Keratinocyte (primary cell): Measurements from ENCODE around the gene ELF3. TPM values are rescaled to one million over a fixed set of nuclear protein-coding genes. Genes with fewer than 3 reads are reported as not detected.

Experiments used
- DNase-seq: peaks from one replicate; pipeline ENCODE4 v3.0.0-alpha.2; 2011; ENCODE audit warnings: low read depth, missing footprints, low spot score
- FAIRE-seq: peaks from 2 replicates; lab custom pipeline; 2011; peaks lifted over from hg19 to GRCh38; lab: Jason Lieb, UNC
- H2AFZ ChIP-seq: 2 replicates; pipeline ENCODE4 v1.6.0; 2012; ENCODE audit warnings: low read length, control low read depth, inconsistent platforms; ENCODE audit not compliant: control insufficient read depth
- H3K27ac ChIP-seq: 2 replicates; pipeline ENCODE4 v1.5.1; 2011; ENCODE audit warnings: low read length; ENCODE audit not compliant: control insufficient read depth, insufficient read depth
- H3K27me3 ChIP-seq: 3 replicates; pipeline ENCODE4 v1.6.0; 2011; ENCODE audit warnings: low read length; ENCODE audit not compliant: control insufficient read depth, insufficient read depth; ENCODE audit errors: extremely low read depth
- H3K36me3 ChIP-seq, 2 experiments: 2 replicates in 1 of 2; 3 replicates in 1 of 2; pipeline ENCODE4 v1.5.1; 2011; ENCODE audit warnings: low read length in 2 of 2, mild to moderate bottlenecking in 1 of 2; ENCODE audit not compliant: control insufficient read depth in 2 of 2, insufficient read depth in 2 of 2; ENCODE audit errors: extremely low read depth in 1 of 2
- H3K4me1 ChIP-seq: 3 replicates; pipeline ENCODE4 v1.5.1; 2011; ENCODE audit warnings: low read length; ENCODE audit not compliant: control insufficient read depth, insufficient read depth; ENCODE audit errors: extremely low read depth
- H3K4me2 ChIP-seq: 3 replicates; pipeline ENCODE4 v1.6.0; 2011; ENCODE audit warnings: low read depth, low read length; ENCODE audit not compliant: control insufficient read depth, insufficient read depth; ENCODE audit errors: extremely low read depth
- H3K4me3 ChIP-seq, 3 experiments: fragments of 200-600 bp in 1 of 3; sonication (generic) in 1 of 3; 2 replicates in 2 of 3; 3 replicates in 1 of 3; pipeline ENCODE4 v1.5.1; 2011 to 2016; ENCODE audit warnings: low read length in 3 of 3, mild to moderate bottlenecking in 3 of 3, control low read depth in 2 of 3, inconsistent platforms in 1 of 3, low read depth in 1 of 3, mixed read lengths in 1 of 3, mixed run types in 1 of 3, moderate library complexity in 1 of 3; ENCODE audit not compliant: control insufficient read depth in 2 of 3, insufficient read depth in 2 of 3; ENCODE audit errors: extremely low read depth in 1 of 3
- H3K79me2 ChIP-seq: 2 replicates; pipeline ENCODE4 v1.6.0; 2012; ENCODE audit warnings: low read length; ENCODE audit not compliant: control insufficient read depth, insufficient read depth
- H3K9ac ChIP-seq: 3 replicates; pipeline ENCODE4 v1.6.0; 2011; ENCODE audit warnings: low read length; ENCODE audit not compliant: control insufficient read depth, insufficient read depth; ENCODE audit errors: extremely low read depth
- H3K9me1 ChIP-seq: 3 replicates; pipeline ENCODE4 v1.6.0; 2011; ENCODE audit warnings: low read length; ENCODE audit not compliant: control insufficient read depth, insufficient read depth; ENCODE audit errors: extremely low read depth
- H3K9me3 ChIP-seq: 2 replicates; pipeline ENCODE4 v1.5.1; 2012; ENCODE audit warnings: low read depth, low read length; ENCODE audit not compliant: control insufficient read depth
- H4K20me1 ChIP-seq: 3 replicates; pipeline ENCODE4 v1.6.0; 2011; ENCODE audit warnings: low read length; ENCODE audit not compliant: control insufficient read depth, insufficient read depth; ENCODE audit errors: extremely low read depth
- EZH2 ChIP-seq: IDR thresholded peaks from one replicate; pipeline ENCODE4 v1.6.1; 2012; ENCODE audit warnings: inconsistent platforms, mild to moderate bottlenecking, low read length, moderate library complexity
- dilution Hi-C: fragments of 300-500 bp; cut with MboI; formaldehyde crosslinking; loops from one replicate; pipeline ENCODE4 v1.7.0; 2020; ENCODE audit warnings: low sequenced_read_pairs; ENCODE audit not compliant: extremely low pct_ligation_motif_present
- polyA plus RNA-seq, 5 experiments: library from polyadenylated mRNA; depleted of rRNA in 3 of 5; stranded (reverse) in 3 of 5; stranded (forward) in 1 of 5; unstranded in 1 of 5; fragments of >200 nt; gene quantifications; 1 replicate in 1 of 5; 2 replicates in 3 of 5; 3 replicates in 1 of 5; pipeline versions ENCODE4 v1.2.1 to v1.2.3, GENCODE V29; 2011 to 2012; ENCODE audit warnings: missing spikeins in 2 of 5, low read depth in 1 of 5, low replicate concordance in 1 of 5
- TF ChIP-seq, protein P1 (sequence below), 3 experiments: IDR thresholded peaks in 1 of 3; conservative IDR thresholded peaks in 1 of 3; optimal IDR thresholded peaks in 1 of 3; 2 replicates in 2 of 3; 3 replicates in 1 of 3; pipeline versions ENCODE3 to v1.5.1; 2011; ENCODE audit warnings: low read length in 3 of 3, mild to moderate bottlenecking in 3 of 3, moderate library complexity in 2 of 3, control low read depth in 1 of 3, inconsistent platforms in 1 of 3; ENCODE audit not compliant: insufficient read depth in 2 of 3; ENCODE audit errors: extremely low read depth in 1 of 3

The ELF3 gene
- polyA plus RNA-seq, 1 donor (not counting 4 experiments of a cell fraction or from before 2014, with no cell fraction given): 0.51 TPM

- Histone ChIP-seq H4K20me1 (no peaks in the 10 kb centered on the region), H3K27ac (no peak overlapping the region), H3K4me3 (no peak overlapping the region), H3K36me3 (peaks cover 16 to 21% of the 10 kb centered on the region in 2 experiments), H3K27me3 (no peaks in the 10 kb centered on the region), H3K9me1 (no peaks in the 10 kb centered on the region), H3K4me1 (peaks cover 4% of the 10 kb centered on the region), H3K4me2 (no peak overlapping the region), H3K79me2 (peaks cover 2% of the 10 kb centered on the region), H3K9ac (no peak overlapping the region), H2AFZ (no peak overlapping the region), H3K9me3 (no peaks in the 10 kb centered on the region)
- no peak for TF ChIP-seq EZH2
- TF ChIP-seq, protein P1, sequence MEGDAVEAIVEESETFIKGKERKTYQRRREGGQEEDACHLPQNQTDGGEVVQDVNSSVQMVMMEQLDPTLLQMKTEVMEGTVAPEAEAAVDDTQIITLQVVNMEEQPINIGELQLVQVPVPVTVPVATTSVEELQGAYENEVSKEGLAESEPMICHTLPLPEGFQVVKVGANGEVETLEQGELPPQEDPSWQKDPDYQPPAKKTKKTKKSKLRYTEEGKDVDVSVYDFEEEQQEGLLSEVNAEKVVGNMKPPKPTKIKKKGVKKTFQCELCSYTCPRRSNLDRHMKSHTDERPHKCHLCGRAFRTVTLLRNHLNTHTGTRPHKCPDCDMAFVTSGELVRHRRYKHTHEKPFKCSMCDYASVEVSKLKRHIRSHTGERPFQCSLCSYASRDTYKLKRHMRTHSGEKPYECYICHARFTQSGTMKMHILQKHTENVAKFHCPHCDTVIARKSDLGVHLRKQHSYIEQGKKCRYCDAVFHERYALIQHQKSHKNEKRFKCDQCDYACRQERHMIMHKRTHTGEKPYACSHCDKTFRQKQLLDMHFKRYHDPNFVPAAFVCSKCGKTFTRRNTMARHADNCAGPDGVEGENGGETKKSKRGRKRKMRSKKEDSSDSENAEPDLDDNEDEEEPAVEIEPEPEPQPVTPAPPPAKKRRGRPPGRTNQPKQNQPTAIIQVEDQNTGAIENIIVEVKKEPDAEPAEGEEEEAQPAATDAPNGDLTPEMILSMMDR (optimal IDR thresholded peaks at IDR 0.05 in 1 of 3, IDR thresholded peaks at IDR 0.05 in 1 of 3, conservative IDR thresholded peaks at IDR 0.05 in 1 of 3; ENCODE audit: extremely low read depth in 1 of 3, insufficient read depth in 2 of 3, low read length in 3 of 3): no peak
- no peak for FAIRE-seq
- dilution Hi-C loops: no loop called here
- no peak for DNase-seq
Measured at GRCh38 chr1:201968202-201968925, 42.0 kb upstream of the ELF3 start.

- Histone ChIP-seq H3K4me1 (peaks cover 4% of the 10 kb centered on the region), H3K9ac (no peak overlapping the region), H3K4me2 (no peak overlapping the region), H3K4me3 (no peak overlapping the region), H3K9me1 (no peaks in the 10 kb centered on the region), H4K20me1 (no peaks in the 10 kb centered on the region), H3K79me2 (peaks cover 2% of the 10 kb centered on the region), H3K27ac (no peak overlapping the region), H3K36me3 (peaks cover 12 to 14% of the 10 kb centered on the region in 2 experiments), H3K27me3 (no peaks in the 10 kb centered on the region), H2AFZ (no peak overlapping the region), H3K9me3 (no peaks in the 10 kb centered on the region)
- dilution Hi-C loops: no loop called here
- FAIRE-seq (no peak), DNase-seq (no peak)
- TF ChIP-seq, protein P1 (optimal IDR thresholded peaks at IDR 0.05 in 1 of 3, IDR thresholded peaks at IDR 0.05 in 1 of 3, conservative IDR thresholded peaks at IDR 0.05 in 1 of 3; ENCODE audit: extremely low read depth in 1 of 3, insufficient read depth in 2 of 3, low read length in 3 of 3): no peak
- no peak for TF ChIP-seq EZH2
Measured at GRCh38 chr1:201970334-201971159, 39.8 kb upstream of the ELF3 start.
